ENCODE measurements around the gene TYW3. TPM values are rescaled to one million over a fixed set of nuclear protein-coding genes. Genes with fewer than 3 reads are reported as not detected.

Gene TYW3
- total RNA-seq, 1 donor from 2014 or later, result 8.8 TPM

DNA sequence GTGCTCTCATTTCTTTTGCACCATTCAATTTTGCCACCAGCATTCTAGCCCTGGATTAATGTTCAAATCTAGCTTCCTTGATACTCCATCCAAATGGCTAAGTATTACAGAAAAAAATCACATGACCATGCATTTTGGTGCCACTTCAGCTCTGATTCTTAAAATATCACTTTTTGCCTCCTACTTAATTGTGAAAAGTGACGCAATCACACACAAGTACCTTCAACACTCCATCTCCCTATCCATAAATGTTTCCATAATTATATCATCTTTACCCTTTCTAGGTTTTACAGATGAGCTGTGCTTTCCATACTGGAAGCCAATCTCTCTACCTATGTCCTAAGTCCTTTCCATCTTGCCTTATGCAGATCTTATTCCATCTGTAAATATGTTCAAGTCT lies 16.1 kb upstream of the TYW3 start:
- no peak for DNase-seq (ENCODE audit: extremely low spot score in 2 of 2)
- no peak for TF ChIP-seq POLR2AphosphoS5 (IDR thresholded peaks at IDR 0.05; ENCODE audit: insufficient read depth in 1 of 2, low read depth in 1 of 2)
- no peak for TF ChIP-seq POLR2A (IDR thresholded peaks at IDR 0.05)
- TF ChIP-seq, protein P1, sequence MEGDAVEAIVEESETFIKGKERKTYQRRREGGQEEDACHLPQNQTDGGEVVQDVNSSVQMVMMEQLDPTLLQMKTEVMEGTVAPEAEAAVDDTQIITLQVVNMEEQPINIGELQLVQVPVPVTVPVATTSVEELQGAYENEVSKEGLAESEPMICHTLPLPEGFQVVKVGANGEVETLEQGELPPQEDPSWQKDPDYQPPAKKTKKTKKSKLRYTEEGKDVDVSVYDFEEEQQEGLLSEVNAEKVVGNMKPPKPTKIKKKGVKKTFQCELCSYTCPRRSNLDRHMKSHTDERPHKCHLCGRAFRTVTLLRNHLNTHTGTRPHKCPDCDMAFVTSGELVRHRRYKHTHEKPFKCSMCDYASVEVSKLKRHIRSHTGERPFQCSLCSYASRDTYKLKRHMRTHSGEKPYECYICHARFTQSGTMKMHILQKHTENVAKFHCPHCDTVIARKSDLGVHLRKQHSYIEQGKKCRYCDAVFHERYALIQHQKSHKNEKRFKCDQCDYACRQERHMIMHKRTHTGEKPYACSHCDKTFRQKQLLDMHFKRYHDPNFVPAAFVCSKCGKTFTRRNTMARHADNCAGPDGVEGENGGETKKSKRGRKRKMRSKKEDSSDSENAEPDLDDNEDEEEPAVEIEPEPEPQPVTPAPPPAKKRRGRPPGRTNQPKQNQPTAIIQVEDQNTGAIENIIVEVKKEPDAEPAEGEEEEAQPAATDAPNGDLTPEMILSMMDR (IDR thresholded peaks at IDR 0.05), result no peak
- Histone ChIP-seq H3K36me3 (peaks cover 4 to 64% of the 10 kb centered on the region in 2 donors), H3K27ac (no peak overlapping the region), H3K4me1 (no peaks in the 10 kb centered on the region), H3K27me3 (no peaks in the 10 kb centered on the region), H3K9me3 (no peaks in the 10 kb centered on the region), H3K4me3 (no peak overlapping the region)
- intact Hi-C loops (cut with DNase I), result no loop called here

DNA sequence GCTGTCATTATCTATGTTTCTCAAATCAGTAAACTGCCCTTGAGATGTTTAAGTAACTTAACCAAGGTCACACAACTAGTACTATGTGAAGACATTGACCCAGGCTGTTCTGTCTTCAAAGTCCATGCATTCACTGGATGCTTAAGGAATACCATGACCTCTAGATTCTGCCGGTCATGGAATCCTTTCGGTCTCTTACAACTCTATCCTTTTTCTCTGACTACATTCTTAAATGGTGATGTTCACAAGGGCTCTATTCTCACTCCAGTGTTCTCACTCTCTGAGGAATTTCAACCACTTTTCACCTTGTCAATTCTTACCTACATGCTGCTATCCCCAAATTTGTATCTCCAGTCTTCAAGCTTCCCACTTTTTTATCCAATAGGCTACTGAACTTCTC lies 15.3 kb upstream of the TYW3 start:
- no peaks in the 10 kb centered on the region for H3K27me3 ChIP-seq
- H3K36me3 ChIP-seq, result peaks cover 4 to 72% of the 10 kb centered on the region in 2 donors
- H3K9me3 ChIP-seq, result no peaks in the 10 kb centered on the region
- no peaks in the 10 kb centered on the region for H3K4me1 ChIP-seq
- intact Hi-C loops (cut with DNase I), result no loop called here
- DNase-seq (ENCODE audit: extremely low spot score in 2 of 2), result no peak
- no peak overlapping the region for H3K4me3 ChIP-seq
- H3K27ac ChIP-seq, result no peak overlapping the region
- TF ChIP-seq POLR2A (IDR thresholded peaks at IDR 0.05), result no peak
- TF ChIP-seq POLR2AphosphoS5 (IDR thresholded peaks at IDR 0.05; ENCODE audit: insufficient read depth in 1 of 2, low read depth in 1 of 2), result no peak
- TF ChIP-seq, protein P1 (IDR thresholded peaks at IDR 0.05), result no peak

DNA sequence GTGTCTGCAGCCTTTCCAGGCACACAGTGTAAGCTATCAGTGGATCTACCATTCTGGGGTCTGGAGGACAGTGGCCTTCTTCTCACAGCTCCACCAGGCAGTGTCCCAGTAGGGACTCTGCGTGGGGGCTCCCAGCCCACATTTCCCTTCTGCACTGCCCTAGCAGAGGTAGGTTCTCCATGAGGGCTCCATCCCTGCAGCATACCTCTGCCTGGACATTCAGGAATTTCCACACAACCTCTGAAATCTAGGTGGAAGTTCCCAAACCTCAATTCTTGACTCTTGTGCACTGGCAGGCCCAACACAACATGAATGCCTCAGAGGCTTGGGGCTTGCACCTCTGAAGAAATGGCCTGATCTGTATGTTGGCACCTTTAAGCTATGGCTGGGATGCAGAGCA lies 6.9 kb upstream of the TYW3 start:
- intact Hi-C loops (cut with DNase I), result no loop called here
- Histone ChIP-seq H3K9me3 (no peaks in the 10 kb centered on the region), H3K4me1 (peaks cover 35% of the 10 kb centered on the region), H3K27me3 (no peaks in the 10 kb centered on the region), H3K36me3 (peaks cover 0 to 32% of the 10 kb centered on the region in 2 donors), H3K27ac (no peak overlapping the region), H3K4me3 (no peak overlapping the region)
- no peak for DNase-seq (ENCODE audit: extremely low spot score in 2 of 2)
- TF ChIP-seq POLR2AphosphoS5 (IDR thresholded peaks at IDR 0.05; ENCODE audit: insufficient read depth in 1 of 2, low read depth in 1 of 2), result no peak
- TF ChIP-seq POLR2A (IDR thresholded peaks at IDR 0.05), result no peak
- TF ChIP-seq, protein P1 (IDR thresholded peaks at IDR 0.05), result no peak

DNA sequence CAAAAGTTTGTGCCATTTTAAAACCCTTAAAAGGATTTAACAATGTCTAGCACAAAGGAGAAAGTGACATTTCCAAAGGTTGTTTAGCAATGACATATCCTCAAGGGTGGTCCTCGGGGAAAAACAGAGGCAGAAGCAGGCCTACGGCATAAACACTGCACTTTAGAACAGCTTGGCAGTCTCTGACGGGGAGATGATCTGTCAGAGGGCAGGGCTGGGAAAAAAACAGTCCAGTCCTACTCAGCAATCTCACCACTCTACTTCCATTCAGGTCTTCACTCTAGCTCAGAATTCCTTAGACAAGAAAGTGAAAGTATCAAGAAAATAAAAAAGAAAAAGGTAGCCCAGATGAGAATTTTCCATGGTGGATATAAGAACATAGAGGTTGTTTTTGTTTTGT lies 4.2 kb upstream of the TYW3 start:
- H3K4me1 ChIP-seq, result peaks cover 47% of the 10 kb centered on the region
- H3K27ac ChIP-seq, result no peak overlapping the region
- TF ChIP-seq POLR2A (IDR thresholded peaks at IDR 0.05), result no peak
- TF ChIP-seq, protein P1 (IDR thresholded peaks at IDR 0.05), result no peak
- no peak overlapping the region for H3K4me3 ChIP-seq
- peaks cover 0 to 6% of the 10 kb centered on the region in 2 donors for H3K36me3 ChIP-seq
- intact Hi-C loops (cut with DNase I), result no loop called here
- H3K27me3 ChIP-seq, result no peaks in the 10 kb centered on the region
- no peaks in the 10 kb centered on the region for H3K9me3 ChIP-seq
- DNase-seq (ENCODE audit: extremely low spot score in 2 of 2), result no peak

DNA sequence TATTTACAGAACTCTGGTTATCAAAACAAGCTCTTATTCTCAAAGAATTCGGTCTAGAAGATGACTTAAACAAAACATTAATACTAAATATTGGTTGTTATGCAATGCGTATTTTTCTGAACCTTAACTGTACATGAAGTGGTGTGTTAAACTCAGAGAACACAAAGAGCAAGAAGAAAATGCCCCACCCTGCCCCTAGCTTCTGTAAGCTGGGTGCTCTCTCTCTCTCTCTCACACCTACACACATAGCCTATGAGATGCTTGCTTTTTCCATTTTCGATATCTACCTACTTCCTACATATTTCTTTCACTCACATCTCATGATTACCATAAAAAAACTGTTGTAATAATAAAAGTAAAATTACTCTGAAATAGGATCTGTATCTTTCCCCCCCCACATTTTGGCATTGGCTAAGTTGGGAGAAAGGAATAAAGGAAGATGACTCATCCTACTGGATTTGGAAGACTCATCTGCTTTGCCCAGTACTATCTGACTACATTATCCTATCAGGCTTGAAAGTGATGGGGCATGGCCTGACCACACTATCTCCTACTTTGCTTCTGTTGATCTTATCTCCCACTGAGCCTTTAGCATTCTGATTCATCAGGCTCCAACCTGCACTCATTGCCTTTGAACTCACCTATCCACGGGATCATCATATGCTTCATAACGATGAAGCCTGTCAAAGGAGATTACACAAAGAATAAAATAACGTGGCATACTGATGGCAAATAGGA lies 3.0 kb upstream of the TYW3 start:
- Histone ChIP-seq H3K36me3 (no peaks in the 10 kb centered on the region), H3K4me1 (peaks cover 59% of the 10 kb centered on the region)
- intact Hi-C loops (cut with DNase I), result no loop called here

More for the DNA sequence above, 3.0 kb upstream of the TYW3 start:
- Histone ChIP-seq H3K4me3 (no peak overlapping the region), H3K27me3 (no peaks in the 10 kb centered on the region), H3K27ac (no peak overlapping the region), H3K9me3 (no peaks in the 10 kb centered on the region)
- no peak for DNase-seq (ENCODE audit: extremely low spot score in 2 of 2)
- TF ChIP-seq POLR2A (IDR thresholded peaks at IDR 0.05), result no peak
- TF ChIP-seq, protein P1 (IDR thresholded peaks at IDR 0.05), result no peak
- peak in 1 of 2 donors; percentile 14 for TF ChIP-seq POLR2AphosphoS5 (IDR thresholded peaks at IDR 0.05; ENCODE audit: insufficient read depth in 1 of 2, low read depth in 1 of 2)
